ENCODE measurements around the gene TIMM10B. TPM values are rescaled to one million over a fixed set of nuclear protein-coding genes. Genes with fewer than 3 reads are reported as not detected.

The TIMM10B gene
- total and polyA plus RNA-seq, 2 donors (not counting 1 experiment from before 2014, with no cell fraction given): 42.9 to 62.1 TPM

GRCh38 chr11:6459099-6459450 lies 22.2 kb upstream of the TIMM10B start:
- DNase-seq (no peak), ATAC-seq (ENCODE audit: low read depth) (no peak)
- intact Hi-C loops (cut with micrococcal nuclease): no loop called here
- Histone ChIP-seq H3K27me3 (replicated peaks in 1 of 4; ENCODE audit: control extremely low read depth in 1 of 4, control insufficient read depth in 3 of 4, insufficient read depth in 4 of 4, low read length in 3 of 4) (no peaks in the 10 kb centered on the region), H3K79me2 (ENCODE audit: control insufficient read depth, insufficient read depth, low read length) (no peaks in the 10 kb centered on the region), H3K4me2 (replicated peaks; ENCODE audit: low read depth, low read length, poor library complexity, severe bottlenecking) (no peak overlapping the region), H3K27ac (ENCODE audit: low read length in 2 of 2) (no peak overlapping the region), H3K4me1 (ENCODE audit: control insufficient read depth in 2 of 2, insufficient read depth in 2 of 2, low read length in 2 of 2) (no peaks in the 10 kb centered on the region), H3K36me3 (replicated peaks in 1 of 2; ENCODE audit: control extremely low read depth in 1 of 2, control insufficient read depth in 1 of 2, extremely low read depth in 1 of 2, insufficient read depth in 2 of 2, low read length in 1 of 2) (peaks cover 0 to 14% of the 10 kb centered on the region in 2 experiments), H3K9me3 (ENCODE audit: control extremely low read depth in 1 of 3, control insufficient read depth in 2 of 3, insufficient read depth in 1 of 3, low read length in 2 of 3) (no peaks in the 10 kb centered on the region), H3K9ac (ENCODE audit: low read length) (no peak overlapping the region), H2AFZ (ENCODE audit: insufficient read depth, low read depth, low read length, poor library complexity, severe bottlenecking) (no peak overlapping the region), H4K20me1 (ENCODE audit: control insufficient read depth, insufficient read depth, low read length, poor library complexity, severe bottlenecking) (no peaks in the 10 kb centered on the region), H3K4me3 (ENCODE audit: control extremely low read depth in 1 of 5, extremely low read depth in 1 of 5, insufficient read depth in 1 of 5, low read depth in 2 of 5, low read length in 4 of 5) (no peak overlapping the region)
- no peaks in the 10 kb centered on the region for H3K27me3 Mint-ChIP-seq
- H3K27ac Mint-ChIP-seq: no peak overlapping the region
- H3K9me3 Mint-ChIP-seq (ENCODE audit: insufficient read depth): no peaks in the 10 kb centered on the region
- H3K4me1 Mint-ChIP-seq: no peaks in the 10 kb centered on the region
- CTCF ChIA-PET: interaction anchor here (1.0 to 1.5 kb wide), 2 partner anchors 15 to 81 kb away, joined by 3 to 6 read pairs; no protein-coding TSS in a partner anchor
- no CpG with 5 or more reads among the region's 1 CpG for whole genome bisulfite sequencing (ENCODE audit: insufficient coverage)
- POLR2A ChIA-PET: no interaction called here
- no peak for TF ChIP-seq EZH2 (IDR thresholded peaks at IDR 0.05; ENCODE audit: borderline replicate concordance, insufficient read depth, low read depth, low read length, poor library complexity, severe bottlenecking)
- TF ChIP-seq CTCF (IDR thresholded peaks at IDR 0.05): no peak
- no peak overlapping the region for H3K4me3 Mint-ChIP-seq

GRCh38 chr11:6468712-6469495 lies 12.4 kb upstream of the TIMM10B start:
- POLR2A ChIA-PET: no interaction called here
- Histone ChIP-seq H2AFZ (ENCODE audit: insufficient read depth, low read depth, low read length, poor library complexity, severe bottlenecking) (no peak overlapping the region), H4K20me1 (ENCODE audit: control insufficient read depth, insufficient read depth, low read length, poor library complexity, severe bottlenecking) (no peaks in the 10 kb centered on the region), H3K4me1 (ENCODE audit: control insufficient read depth in 2 of 2, insufficient read depth in 2 of 2, low read length in 2 of 2) (peaks cover 8 to 12% of the 10 kb centered on the region in 2 donors), H3K9me3 (ENCODE audit: control extremely low read depth in 1 of 3, control insufficient read depth in 2 of 3, insufficient read depth in 1 of 3, low read length in 2 of 3) (no peaks in the 10 kb centered on the region), H3K27ac (ENCODE audit: low read length in 2 of 2) (no peak overlapping the region), H3K4me2 (replicated peaks; ENCODE audit: low read depth, low read length, poor library complexity, severe bottlenecking) (no peak overlapping the region), H3K36me3 (replicated peaks in 1 of 2; ENCODE audit: control extremely low read depth in 1 of 2, control insufficient read depth in 1 of 2, extremely low read depth in 1 of 2, insufficient read depth in 2 of 2, low read length in 1 of 2) (peaks cover 0 to 3% of the 10 kb centered on the region in 2 experiments), H3K27me3 (replicated peaks in 1 of 4; ENCODE audit: control extremely low read depth in 1 of 4, control insufficient read depth in 3 of 4, insufficient read depth in 4 of 4, low read length in 3 of 4) (peaks cover 0 to 5% (median 0%) of the 10 kb centered on the region in 4 experiments), H3K9ac (ENCODE audit: low read length) (no peak overlapping the region), H3K79me2 (ENCODE audit: control insufficient read depth, insufficient read depth, low read length) (no peaks in the 10 kb centered on the region), H3K4me3 (ENCODE audit: control extremely low read depth in 1 of 5, extremely low read depth in 1 of 5, insufficient read depth in 1 of 5, low read depth in 2 of 5, low read length in 4 of 5) (no peak overlapping the region)
- TF ChIP-seq EZH2 (IDR thresholded peaks at IDR 0.05; ENCODE audit: borderline replicate concordance, insufficient read depth, low read depth, low read length, poor library complexity, severe bottlenecking): no peak
- no peak for TF ChIP-seq CTCF (IDR thresholded peaks at IDR 0.05)
- H3K4me1 Mint-ChIP-seq: peaks cover 14% of the 10 kb centered on the region
- H3K27me3 Mint-ChIP-seq: no peaks in the 10 kb centered on the region
- DNase-seq (no peak), ATAC-seq (ENCODE audit: low read depth) (no peak)
- WGBS (ENCODE audit: insufficient coverage): 41% methylated on average over 4 of the region's 6 CpGs
- CTCF ChIA-PET: interaction anchor here (1.4 to 1.7 kb wide), 3 partner anchors 21 to 90 kb away, joined by 3 to 5 read pairs (median 4); no protein-coding TSS in a partner anchor
- no peaks in the 10 kb centered on the region for H3K9me3 Mint-ChIP-seq (ENCODE audit: insufficient read depth)
- intact Hi-C loops (cut with micrococcal nuclease): no loop called here
- H3K4me3 Mint-ChIP-seq: no peak overlapping the region
- H3K27ac Mint-ChIP-seq: no peak overlapping the region

Data from B cell (primary cell).